Glomerular endothelial cell (primary cell): ENCODE results near the gene POLA1. TPM values are rescaled to one million over a fixed set of nuclear protein-coding genes. Genes with fewer than 3 reads are reported as not detected.
"Not testable (repeated sequence)": the region's sequence is repeated elsewhere in the genome, so short reads cannot be mapped to it uniquely, and the experiment has no call there.

ENCODE experiments used
- DNase-seq: peaks from one replicate; pipeline ENCODE4 v3.0.0-alpha.2; 2011; ENCODE audit warnings: low read depth, low spot score; ENCODE audit errors: extremely low read depth
- total RNA-seq: library from RNA; depleted of rRNA; stranded (reverse); fragments of >200 nt; gene quantifications from 2 replicates; pipeline ENCODE4 v1.2.3, GENCODE V29; 2015

POLA1 gene
- total RNA-seq, 1 donor from 2014 or later: 9.6 TPM

DNA sequence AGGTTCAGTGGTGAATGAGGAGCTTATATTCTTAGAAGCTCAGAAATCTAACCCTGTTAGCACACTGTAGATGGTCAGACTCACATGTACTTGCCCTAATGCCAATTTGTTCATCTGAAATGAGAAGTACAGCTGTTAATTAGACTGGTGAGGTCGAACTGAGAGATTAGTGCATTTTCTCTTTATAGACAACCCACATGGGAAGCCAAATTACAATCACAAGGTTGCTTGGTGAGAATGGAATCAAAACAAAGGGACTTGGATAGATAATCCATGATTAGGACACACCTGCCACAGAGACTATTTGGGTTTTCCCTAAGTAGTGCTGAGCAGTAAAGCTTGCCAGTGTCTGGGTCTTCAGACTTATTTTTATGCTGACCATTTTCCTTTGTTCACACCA lies 88.3 kb downstream of the POLA1 start:
- no peak for DNase-seq

DNA sequence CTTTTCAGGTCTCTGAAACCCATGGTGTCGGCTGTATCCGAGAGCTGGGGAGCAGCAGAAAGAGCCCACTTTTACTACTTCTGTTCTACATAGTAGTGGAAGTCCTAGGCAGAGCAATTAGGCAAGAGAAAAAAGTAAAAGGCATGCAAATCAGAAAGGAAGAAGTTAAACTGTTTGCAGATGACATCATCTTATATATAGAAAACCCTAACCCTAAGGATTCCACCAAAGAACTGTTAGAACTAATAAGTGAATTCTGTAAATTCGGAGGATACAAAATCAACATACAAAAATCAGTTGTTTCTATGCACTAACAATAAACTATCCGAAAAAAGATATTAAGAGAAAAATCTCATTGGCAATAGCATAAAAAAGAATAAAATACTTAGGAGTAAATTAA lies 95.3 kb downstream of the POLA1 start:
- DNase-seq: no peak

DNA sequence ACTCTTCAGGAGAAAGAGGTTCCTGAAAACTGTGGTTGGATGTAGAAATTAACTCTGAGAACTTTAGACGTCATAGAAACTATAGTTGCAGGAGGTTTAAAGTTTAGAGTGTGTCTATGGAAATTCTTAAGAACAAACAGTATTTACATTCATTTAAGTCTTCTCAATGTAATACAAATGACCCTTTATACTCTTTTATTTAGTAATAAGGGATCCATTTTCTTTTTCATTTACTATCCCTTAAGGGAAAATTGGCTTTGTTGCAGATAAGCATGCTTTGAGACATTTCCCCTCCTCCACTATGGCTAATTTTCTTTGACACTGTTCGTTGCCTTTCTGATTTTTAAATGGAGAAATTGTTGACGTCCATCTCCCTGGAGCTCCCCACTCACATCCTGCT lies 96.4 kb downstream of the POLA1 start:
- no peak for DNase-seq

DNA sequence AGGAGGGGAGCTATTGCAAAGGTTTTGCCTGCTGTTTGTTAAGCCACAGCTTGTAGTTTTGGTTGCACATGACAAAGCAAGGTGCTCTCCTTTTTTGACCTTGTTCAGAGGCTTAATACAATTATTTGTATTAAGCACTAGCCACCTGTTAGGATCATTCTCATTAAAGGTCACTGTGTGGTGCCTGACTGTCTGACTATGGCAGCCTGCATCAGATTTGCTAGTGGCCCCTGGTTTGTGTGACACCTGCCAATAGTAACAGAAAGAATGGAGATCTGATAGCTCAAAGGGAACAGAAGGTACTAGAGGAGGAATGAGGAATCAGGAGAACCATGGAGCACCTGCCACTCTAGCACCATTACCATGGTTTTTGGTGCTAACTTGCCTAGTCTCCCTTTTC lies 102.5 kb downstream of the POLA1 start:
- DNase-seq: no peak

DNA sequence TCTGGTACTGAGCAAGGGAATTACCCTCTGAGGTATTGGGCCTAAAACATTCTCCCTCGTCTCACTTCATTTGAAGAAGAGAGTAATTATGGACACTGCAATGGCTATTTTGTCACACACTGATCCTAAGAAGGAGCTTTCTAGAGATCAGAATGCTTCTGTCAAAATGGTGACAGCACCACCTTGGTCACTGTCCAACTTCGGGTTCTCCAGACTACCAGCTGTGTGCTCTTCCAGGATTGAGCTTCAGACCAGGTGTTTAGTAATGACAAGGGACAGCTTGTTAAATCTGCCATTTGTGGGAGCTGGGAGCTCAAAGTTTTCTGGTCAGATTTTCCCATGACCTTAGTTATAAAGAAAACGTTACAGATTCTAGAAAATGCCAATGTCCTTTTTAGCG lies 105.4 kb downstream of the POLA1 start:
- no peak for DNase-seq

DNA sequence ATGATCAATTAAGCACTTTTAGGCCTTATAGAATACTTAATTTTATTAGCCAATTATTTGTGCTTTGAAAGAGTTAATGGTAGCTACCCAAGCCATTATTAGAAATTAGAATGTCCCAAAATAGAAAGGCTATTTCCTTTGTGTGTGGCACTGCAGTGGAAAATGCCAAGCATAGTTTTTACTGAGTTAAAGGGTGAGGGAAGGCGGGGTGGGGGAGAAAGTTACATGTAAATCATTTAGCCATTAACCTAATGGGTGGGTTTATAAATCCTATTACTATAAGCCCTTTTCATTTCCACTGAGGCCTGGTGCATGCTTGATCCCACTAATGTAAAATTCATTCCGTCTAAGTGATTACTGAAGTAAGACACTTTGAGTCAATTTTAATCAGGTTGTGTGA lies 105.8 kb downstream of the POLA1 start:
- DNase-seq: no peak

DNA sequence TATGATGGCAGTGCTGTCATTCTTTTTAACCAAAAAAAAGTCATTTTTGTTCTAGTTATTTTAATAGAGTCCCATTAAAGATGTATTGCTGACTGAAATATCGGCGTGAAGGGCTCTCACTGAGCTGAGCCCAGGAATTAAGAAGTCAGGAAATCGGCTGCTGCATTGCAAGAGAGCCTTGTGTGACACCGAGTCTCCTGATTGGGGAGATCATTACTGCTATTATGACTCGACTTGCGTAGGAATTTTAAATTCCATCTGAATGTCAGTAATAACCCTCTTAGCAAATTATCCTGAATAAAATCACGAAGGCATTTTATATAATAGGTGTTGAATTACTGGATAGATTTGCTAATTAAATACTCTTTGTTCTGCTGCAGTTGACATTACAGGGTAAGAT lies 111.5 kb downstream of the POLA1 start:
- DNase-seq: no peak

DNA sequence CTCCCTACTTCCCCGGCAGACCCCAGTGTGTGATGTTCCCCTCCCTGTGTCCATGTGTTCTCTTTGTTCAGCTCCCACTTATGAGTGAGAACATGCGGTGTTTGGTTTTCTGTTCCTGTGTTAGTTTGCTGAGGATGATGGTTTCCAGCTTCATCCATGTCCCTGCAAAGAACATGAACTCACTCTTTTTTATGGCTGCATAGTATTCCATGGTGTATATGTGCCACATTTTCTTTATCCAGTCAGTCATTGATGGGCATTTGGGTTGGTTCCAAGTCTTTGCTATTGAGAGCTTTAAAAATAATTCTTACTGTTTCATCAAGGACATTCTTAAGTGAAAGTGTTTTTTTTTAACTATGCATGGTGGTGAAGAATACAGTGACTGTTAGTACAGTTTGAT lies 126.1 kb downstream of the POLA1 start:
- not testable (repeated sequence) for DNase-seq

DNA sequence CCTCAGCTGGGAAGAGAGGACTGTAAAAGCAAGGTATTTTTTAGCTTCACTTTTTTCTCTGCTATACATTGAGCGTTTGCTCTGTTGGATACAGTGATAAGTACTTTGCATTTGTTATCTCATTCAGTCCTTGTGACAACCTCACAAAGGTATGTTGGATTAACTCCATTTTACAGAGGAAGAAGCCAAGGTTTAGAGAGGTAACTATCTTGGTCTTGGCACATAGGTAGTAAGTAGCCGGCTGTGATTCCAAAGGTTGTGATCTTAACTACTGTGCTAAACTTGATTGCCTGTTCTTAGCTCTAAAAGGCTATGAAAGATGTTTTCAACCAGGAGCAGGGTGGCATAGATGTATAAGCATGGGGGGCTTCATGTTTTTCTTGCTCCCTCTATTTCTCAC lies 134.4 kb downstream of the POLA1 start:
- no peak for DNase-seq

DNA sequence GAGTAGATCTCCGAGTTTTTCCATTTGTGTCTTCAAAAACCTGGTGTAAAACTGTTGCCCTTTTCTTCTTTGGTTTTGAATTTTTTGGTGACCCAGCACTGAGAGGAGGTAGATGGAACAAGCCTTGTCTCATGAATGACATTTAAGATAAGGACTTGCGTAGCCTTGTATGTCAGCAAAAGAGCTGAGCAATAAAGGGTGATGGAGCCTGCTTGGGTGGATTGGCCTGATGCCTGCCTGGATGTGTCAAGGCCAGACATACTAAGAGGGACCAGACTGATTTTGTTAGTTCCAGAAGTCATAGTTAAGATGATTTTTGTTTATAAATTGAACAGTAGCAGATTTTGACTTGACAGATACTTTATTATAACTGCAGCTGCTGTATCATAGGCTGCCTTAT lies 134.9 kb downstream of the POLA1 start:
- DNase-seq: no peak

DNA sequence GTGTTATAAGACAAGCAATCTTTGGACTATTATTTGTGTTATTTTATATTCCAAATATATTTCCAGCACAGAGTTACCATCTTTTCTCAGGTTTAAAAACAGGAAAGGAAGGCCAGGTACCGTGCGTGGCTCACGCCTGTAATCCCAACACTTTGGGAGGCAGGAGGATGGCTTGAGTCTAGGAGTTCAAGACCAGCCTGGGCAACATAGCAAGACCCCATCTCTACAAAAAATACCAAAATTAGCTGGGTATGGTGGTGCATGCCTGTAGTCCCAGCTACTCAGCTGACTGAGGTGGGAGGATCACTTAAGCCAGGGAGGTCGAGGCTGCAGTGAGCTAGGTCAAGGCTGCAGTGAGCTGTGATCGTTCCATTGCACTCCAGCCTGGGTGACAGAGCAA lies 140.0 kb downstream of the POLA1 start:
- DNase-seq: no peak

DNA sequence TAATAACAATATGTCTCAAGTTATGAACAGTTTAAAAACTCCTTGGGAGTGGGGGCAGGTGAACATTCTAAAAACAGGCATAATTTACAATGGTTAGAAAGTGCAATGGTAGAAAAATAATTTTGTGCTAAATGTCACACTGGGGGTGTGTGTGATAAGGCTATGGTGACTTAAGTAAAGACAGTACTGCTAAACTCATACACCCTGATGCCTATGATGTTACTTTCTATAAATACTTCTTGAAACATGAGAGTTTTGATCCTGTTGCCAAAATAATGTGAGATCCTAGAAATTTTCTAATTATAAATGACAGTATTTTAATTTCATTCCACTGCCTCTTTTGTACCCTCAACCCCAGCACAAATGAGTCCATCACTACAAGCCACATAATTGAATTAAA lies 144.2 kb downstream of the POLA1 start:
- no peak for DNase-seq

DNA sequence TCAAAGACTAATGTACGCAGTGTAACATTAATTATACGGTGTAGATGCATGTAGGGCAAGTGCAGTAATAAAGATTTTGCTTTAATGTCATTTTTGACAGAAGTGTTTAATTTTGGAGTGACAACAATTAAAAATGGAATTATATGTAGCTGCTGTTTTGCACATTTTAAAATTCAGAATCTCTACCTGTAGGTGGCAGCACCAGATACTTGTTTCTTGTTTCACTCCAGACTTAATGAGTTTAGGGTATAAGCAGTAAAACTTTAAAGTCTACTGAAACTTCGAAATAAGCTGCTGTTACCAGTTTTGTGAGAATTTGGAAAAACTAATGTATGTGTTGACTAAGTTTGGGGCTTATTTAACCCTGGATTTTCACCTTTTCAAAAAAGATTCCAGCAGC lies 144.9 kb downstream of the POLA1 start:
- peak; percentile 5 for DNase-seq

DNA sequence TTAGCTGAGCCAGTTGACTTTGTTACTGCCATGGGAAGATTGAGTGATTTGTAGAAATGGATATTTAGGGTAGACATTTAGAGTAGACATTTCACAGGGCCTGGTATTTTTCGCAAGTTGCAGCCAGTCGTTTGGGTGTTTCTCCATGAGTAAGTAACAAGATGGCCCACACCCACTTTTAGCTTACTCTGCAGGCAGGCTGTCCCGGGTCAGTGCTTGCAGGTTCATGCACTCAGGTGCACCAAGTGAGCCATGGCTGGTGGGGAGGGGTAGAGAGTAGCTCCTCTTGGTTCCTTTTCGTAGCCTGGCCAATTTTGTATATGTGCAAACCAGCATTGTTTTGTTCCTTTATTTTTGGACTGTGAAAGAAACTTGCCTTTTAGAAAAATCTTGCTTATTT lies 145.6 kb downstream of the POLA1 start:
- no peak for DNase-seq

DNA sequence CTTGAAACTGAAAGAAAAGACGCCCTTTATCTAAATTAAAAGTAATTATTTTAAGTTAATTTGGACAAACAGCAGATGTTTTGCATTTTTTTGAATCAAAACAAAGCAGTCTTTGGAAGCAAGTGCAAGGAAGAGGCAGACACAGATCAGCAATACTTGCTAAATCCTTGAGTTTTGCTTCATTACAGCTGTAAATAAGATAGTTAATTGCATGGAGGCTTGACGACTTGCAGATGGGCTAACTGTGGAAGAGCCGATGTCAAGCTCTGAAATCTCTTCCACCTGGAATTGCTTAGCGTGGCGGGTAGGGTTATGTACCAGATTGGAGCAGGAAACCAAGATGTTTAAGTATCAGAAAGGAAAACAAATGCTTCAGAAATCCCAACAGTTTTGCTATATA lies 148.8 kb downstream of the POLA1 start:
- no peak for DNase-seq

DNA sequence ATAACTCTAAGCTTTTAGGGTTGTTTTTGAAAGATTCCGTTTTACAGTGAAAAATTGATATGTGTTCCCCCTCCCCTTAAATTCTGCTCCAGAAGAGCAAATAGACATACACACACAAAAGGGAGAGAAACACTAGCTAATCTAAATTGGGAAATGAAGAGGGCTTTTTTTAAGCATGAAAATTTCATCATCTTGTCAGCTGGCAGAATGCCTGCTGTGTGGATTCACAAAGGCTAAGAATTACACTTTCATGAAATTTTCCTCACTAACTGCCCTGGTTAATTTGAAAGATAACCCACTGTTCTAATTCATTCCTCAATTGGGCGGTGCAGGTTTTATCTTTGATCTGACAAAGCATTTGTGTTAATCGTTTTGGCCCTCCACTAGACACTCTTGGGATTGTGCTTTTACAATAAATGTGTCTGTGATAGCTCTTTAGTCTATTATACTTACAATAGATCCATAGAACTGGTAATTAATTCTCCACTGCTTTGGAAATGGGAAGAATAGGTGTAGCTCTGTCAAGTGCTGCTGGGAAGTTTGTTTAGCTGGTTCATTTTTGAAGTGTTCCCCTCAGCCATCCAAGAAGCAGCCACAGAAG lies 152.9 kb downstream of the POLA1 start:
- DNase-seq: no peak

DNA sequence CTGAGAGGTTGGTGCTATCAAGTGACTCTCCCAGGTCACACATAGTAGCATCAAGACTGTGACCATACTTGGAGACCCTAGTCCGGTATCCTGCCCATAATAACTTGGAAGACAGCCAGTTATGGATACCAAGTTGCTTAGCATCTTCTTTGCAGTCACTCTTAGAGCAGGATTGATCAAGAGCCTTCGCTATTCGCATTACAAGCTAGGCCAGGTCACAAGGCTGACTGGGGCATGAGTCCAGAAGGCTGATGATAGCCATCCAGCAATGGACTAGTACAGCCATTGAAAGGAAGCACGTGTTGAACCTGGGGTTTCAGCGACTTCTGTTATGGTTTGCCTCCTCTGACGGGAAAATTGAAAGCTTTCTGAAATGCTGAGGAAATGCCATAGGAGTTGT lies 157.6 kb downstream of the POLA1 start:
- DNase-seq: no peak

DNA sequence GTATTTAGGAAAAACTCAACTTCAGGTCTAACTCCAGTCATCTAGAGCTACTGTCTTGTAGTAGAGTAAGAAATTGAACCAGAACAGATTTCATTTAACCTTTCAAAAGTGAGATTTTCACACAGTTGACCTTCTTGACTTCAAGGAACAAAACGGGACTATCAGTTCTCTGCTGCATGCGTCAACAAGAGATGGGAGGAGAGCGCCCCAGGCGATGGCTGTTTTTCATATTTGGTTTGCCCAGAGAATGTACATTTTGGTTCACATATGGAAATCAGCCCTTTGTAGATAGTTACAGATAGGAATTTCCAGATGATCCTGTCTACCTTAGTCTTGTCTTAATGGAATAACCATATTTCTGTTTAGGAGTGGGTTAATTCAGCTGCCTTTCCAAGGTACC lies 158.1 kb downstream of the POLA1 start:
- DNase-seq: no peak

DNA sequence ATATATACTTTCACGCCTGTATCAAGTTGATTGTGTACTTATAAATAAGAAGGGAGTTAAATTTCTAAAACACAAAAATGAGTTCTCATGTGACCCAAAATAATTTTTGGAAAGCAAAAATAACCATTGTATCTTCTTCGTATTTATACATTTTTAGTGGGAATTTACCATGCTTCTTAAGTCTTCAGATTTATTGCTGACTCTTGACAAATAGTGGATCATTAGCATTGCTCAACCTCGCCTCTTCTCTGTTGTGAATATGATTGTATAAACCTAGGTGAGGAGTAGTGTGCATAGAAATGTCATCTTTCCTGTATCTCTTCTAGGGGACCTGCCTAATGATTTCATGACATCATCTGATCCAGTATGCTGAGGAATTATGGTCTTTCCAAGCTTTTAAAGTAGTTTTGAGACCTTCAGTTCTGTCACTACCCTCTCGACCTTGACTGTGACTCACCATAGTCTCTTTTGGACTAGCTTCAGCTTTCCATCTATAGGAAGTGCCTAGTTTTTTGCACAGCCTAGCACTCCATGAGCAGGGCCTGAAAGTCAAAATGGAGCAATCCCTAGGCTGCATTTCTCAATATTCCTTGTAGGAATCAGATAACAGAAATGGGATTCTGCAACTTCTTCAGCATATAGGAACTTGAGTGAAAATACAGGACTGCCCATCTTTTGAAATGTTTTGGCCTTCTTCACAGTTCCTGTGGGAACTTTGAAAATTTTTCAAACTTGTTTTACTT lies 164.5 kb downstream of the POLA1 start:
- DNase-seq: no peak

DNA sequence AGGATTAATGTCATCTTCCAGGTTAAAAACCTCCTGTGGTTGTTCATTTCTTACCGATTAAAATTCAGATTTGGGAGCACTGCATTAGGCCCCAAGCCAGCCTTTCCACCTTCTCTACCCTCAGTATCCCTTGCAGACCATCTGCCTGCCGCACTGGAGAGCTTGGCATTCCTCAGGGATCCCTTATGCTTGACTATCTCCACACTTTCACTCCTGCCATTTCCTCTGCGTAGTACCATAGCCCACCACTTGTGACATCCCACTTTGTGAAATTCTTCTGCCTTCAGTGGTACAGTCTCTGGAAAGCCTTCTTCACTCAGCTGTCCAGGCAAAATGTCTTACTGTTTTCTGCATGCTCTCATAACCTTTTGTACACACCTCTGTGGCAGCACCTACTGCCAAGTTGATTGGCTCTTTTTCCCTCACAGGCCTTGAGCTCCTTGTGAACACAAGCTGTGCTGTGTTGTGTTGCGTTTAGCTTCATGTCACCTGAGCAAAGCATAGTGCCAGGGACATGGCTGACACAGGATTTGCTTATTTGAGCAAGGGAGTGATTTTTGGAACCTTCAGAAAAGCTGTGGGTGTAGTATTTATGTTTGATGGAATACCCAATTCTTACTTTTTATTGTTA lies 165.6 kb downstream of the POLA1 start:
- no peak for DNase-seq

DNA sequence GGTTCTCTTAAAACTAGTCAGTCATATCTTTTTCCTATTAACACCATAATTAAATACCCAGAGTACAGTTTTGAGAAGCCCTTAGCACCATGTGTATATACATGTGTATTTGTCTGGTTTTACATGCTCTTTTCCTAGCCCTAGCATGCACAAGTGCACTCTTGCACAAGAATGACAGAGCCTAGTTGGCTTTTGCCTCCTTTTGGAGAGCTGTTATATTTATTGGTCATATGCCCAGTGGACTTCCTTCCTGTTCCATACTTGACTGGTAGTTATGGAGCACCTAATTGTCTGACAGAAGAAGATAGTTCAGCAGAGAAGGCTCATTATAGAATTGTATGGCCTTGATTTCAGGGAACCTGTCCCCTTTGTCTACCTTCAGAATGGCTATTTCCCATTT lies 166.4 kb downstream of the POLA1 start:
- DNase-seq: no peak

DNA sequence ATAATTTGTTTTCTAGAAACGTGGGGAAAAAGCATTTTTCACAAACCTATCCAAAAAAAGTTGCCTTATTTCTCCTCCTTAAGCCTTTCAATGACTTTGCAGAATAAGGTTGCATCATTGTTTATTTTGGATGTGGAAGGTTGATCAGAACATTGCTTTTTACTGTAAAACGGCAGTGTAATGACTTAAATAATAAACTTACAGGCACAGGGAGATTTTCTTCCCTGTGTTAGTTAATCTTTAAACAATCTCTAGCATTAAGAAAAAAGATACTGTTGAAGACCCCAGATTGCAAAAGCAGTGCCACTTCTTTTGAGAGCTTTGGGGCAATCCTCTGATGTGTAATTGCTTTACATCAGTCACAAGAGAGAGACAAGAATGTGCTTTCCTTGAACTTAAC lies 168.6 kb downstream of the POLA1 start:
- DNase-seq: no peak
